SIG-M5 treated with dmso at 0.1 percent for 504 hours (cell line): ENCODE data around the gene MAGI2.
A peak's percentile ranks its signal among the peaks of the same experiment; 100 is the strongest.

Experiments used
- DNase-seq: peaks from one replicate; lab custom pipeline; 2025; ENCODE audit not compliant: unreplicated experiment; lab: John Stamatoyannopoulos, UW

The MAGI2 gene

DNA sequence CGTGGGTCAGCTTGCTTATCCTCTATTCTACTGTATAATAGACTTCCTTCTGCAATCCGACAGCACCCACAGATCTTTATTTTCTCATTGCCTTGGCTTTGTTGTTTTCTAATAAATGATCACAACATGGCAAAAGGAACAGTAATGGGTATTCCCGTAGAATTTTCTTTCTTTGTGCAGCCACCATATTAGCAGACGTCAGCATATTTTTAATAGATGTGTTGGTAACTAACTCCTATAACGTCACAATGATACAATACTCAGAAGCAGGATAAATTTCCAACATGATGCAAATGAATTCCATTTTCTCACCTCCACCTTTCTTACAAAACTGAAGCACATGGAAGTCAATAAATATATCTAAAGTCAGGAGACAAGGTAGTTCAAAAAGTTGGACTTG is 617.6 kb downstream of the MAGI2 start:
- no peak for DNase-seq

DNA sequence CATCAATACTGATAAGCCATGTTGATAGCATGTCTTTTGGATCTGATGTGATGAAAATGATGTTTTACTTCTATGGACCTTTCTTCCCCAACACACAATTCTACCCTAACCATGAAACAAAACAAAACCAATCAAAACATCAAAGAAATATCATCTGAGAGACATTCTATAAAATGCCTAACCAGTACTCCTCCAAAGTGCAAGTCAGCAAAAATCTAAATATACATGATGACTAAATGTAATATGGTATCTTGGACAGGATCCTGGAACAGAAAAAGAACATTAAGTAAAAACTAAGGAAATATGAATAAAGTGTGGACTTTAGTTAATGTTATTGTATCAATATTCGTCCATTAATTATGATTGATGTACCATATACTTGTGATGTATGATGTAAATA is 625.1 kb downstream of the MAGI2 start:
- DNase-seq = no peak

DNA sequence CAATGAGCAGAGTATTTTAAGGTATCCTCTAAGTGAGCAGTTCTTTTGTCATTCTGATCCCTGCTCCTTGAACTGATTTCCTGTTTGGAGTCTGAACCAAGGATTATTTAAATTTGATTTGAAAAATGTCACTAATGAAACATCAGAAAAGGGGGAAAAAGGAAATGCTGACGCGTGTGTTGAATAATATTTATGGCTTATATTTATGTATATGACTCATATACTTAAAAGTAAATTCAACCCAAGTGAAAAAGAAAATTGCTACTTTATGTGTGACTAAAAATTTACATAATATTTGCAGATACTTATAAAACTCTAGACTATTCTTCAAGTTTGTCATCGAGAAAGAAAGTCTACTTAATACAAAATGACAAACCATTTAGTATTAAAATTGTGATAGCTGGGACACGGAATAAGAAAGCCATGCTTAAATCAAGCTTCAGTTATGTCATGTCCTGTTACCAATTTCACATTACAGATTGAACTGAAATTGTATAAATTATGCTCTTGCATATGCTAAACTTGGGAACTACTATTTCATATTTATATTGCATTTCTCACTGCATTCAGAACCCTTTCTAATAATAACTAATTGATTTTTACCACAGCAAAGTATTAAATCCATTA is 649.9 kb downstream of the MAGI2 start:
- DNase-seq = no peak

DNA sequence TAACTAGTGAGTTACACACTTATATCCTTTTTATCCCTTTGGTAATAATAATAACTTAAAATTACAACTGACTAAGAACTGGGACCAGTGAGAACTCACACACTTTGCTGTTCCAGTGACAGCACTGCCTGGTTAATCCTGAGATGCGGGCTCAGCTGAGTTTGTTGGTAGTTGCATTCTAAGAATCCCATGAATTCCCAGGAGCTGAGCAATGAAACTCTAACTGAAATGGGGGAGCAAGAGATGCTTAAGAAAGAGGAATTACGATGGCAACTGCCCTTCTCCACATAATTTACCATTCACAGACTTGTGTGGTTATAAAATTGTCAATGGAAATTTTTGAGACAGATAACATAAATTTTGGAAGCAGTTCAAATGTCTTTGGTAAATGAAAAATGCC is 659.4 kb downstream of the MAGI2 start:
- DNase-seq = no peak

DNA sequence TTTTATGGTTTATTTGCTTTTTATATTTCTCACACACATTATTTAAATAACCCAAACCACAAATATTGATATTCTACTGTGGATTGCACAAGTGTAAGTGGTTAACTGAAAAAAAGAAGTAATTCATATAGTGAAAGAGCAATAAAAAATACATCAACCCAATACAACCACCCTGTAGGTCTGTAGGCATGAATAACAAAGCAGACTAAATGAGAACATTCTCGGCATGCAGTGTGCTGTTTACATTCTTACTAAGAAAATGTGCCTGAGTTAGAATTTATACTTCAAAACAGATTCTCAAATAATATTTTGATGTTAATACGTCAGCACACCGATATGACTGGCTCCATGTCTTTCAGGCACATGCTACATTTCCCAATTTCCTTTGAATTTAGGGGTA is 660.8 kb downstream of the MAGI2 start:
- DNase-seq = no peak

DNA sequence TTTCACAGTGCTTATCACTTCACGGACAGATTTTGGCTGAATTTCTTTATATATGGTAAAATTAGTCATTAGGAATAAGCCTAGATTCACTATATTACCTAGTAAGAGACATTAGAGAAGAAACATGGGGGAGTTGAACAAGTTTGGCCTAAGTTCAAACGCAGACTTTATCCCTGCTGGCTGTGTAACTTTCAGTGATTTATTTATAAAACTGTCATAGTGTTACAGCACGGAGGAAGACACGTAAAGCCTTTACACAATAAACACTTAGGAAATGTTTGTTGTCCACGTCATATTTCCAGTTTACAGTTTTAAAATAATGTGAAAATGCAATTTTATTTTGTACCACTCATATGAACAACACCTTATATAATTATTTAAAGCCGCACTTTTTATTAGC is 661.5 kb downstream of the MAGI2 start:
- DNase-seq = no peak

DNA sequence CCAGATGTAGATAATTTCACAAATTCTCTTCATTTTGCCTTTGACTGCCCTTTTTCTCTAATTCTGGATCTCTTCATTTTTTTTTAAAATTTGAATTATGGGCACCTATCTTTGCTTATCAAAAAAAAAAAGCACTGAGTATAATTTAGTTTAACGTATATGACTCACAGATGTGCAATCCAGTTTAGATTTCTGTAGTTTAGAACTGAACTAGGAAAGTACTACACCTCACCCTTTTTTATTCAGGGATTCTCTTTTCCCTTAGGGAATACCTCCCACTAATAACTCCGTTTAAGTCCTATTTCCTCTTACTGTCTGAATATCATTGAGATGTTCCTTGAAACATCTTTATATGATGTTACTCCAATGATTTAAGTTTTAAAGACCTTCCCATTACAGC is 665.0 kb downstream of the MAGI2 start:
- DNase-seq = no peak

DNA sequence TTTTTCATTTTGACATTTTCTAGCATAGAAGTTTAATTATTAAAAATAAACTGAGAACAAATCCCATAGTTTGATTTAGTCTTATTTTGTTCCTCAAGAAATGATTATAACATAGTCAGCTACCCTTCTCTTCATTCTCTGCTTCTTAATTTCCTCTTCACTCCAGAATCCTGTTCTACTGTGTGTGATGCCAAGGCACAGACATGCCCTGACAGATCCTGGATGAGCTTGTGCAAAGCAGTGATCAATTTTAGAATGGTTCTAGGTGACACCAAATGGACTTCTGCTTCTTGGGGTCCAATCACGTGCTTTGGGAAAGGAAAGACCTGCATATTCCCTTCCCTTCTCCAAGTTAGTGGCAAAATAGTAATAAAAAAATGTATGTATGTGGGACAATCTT is 665.6 kb downstream of the MAGI2 start:
- DNase-seq = no peak

DNA sequence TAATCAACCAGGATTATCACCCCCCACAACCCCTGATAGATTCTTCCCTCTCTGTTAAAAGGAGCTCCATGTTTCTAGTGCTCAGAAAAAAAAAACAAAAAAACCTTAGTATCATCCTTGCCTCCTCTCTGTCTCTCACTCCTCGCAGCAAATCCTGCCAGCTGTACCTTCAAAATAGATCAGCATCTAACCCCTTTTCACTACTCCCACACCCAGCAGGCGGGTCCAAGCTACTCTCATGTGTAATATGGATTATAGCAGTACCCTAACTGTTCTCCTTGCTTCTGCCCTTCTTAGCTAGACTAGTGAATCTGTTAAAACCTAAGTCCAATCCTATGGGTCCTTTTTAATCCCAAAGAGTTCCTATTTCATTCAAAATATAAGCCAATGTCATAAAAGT is 667.4 kb downstream of the MAGI2 start:
- no peak for DNase-seq

DNA sequence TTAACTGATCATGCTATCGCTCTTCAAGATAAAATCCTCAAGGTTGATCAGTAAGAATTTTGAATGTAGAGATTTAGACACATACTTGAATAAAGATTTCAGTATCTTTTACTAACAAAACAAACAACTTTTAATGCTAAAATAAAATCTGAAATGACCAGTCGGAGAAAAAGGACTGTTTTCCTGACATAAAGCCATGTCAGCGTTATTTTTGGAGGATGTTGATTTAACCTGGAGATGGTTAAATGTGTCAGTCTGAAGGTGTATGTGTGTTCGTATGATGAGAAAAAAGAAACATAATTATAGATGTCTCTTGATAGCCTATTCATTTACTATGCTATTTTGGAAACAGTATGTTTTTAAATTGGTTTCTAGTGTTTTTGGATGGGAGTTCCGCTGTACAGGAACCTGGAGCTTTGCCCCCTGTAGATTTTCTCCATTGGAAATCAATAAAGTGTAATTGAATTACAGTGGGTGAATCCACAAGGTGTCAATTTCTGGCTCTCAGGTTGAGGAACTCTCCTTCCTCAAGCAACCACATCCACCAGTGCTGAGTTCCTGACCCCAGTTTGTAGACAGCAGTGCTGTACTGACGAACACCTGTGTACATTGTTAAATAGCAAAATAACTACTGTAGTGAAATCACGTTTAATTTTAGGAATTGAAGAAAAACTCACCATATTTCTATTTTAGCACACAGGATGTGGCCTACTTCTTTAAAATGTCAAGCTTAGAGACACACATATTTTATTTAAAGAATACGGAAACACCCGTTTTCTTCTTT is 670.1 kb downstream of the MAGI2 start:
- no peak for DNase-seq

DNA sequence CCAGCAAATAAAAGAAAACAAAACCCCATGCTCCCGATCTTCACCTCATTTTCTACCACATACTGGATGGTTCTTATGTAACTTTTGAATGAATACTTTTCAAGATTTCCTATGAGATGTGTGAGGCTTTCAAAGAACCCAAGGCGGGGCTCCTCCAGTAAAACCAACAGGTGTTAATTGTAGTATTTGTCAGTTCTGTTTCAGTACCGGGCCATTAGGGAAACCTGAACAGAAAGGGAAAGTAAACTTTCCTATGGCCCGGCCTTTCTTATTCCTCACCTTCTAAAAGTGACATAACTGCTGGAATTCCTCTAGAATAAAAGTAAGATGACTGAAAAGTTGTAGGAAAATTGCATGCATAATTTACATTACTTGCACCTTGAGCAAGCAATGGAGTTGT is 672.9 kb downstream of the MAGI2 start:
- no peak for DNase-seq

DNA sequence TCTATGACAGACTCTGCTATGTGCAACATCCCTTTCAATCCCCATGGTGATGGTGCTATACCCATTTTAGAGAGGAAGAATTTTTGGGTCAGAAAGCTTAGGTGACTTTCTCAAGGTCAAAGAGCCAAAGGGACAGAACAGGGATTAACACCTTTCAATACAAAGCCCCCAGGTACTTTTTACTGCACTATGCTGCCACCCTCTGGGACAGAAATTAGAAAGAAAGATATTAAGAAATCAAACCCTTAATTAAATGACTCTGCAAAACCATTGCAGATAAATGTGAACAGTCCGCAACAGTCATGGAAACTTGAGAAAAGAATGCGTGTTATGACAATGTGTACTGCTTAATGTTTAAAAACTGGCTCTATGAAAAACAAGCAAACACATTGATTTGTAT is 673.7 kb downstream of the MAGI2 start:
- no peak for DNase-seq

DNA sequence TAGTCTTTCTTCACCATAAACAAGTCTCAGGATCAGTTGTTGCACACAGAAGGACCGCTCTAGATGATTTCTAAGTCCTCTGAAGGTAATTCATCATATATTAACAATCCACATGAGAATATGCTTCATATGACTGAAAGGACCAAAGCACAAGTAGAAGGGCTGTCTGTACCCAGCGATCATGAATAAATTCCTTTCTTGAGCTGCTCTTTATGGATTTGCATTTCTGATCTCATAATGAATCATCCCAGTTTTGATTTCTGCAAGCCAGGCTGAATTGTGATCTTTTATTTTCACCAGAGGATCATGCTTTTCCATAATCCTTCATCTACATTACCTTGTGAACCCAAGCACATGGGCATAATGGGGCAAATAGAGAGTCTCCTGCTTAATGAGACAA is 675.6 kb downstream of the MAGI2 start:
- DNase-seq = no peak

DNA sequence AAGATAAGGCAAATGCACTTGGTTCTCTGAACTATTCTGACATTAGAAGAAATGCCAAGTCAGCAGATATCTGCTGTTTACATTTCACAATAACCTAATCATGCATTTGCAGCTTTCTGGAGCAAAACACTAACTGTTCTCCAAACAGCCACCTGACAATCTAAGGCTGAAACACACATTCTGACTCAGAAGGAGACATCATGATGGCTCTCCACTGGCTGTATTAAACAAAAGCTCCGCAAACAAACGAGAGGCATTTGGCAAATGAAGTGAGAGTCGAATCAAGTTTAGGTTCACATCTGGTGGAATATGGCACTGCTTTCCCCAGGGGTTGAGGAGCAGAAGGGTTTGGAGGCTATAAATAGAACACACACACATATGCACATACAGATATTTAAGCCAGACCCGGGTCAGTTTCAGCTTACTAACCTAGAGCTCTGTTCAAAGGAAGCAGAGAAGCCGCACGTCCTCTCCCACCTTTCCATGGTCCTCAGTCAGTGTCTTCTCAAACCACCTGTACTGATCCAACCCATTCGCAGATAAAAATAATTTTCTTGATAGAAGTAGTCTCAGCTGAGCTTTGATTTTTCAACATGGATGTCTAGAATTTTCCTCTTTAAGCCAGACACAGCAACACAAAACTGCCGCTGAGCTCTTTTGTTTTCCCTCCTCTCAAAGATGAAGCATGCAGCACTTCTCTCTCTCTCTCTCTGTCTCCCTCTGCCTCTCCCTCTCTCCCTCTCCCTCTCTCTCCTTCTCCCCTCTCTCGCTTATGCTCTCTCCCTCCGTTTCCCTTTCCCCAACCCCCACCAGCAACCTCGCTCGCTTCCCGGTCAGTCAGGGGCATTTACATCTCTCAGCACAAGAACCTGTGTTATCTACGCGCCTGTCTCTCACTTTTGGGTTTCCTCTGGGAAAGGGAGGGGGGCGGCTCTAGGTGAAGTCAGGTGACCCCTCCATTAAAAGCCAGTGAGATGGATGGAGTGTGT is 682.8 kb downstream of the MAGI2 start:
- DNase-seq = no peak

DNA sequence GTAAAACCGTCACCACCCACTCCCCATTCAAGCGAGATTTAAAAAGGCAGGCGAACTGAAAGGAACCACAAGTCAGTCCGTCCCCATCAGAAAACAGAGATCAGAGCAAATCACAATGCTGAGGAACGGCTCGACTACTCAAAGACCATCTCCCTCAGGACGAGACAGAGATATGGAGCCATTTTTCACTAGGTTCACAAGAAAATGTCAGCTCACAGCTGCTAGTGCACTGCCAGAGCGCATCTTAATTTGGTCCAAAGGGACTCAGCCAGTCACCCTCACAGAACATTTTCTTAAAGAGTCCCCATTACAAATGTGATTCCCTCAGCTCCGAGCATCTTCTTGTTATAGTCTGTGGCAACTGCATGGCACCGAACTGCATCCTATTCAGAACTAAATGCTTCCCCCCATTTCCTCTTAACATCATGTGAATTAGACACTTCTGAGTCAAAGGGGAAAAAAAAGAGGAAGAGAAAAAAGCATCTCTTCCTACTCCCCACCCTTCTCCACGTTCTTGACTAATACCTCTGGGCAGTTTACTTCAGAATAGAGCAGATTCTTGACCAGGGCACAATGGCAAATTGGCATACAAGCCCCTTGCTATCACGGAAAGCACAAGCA is 683.9 kb downstream of the MAGI2 start:
- peak; percentile 36 for DNase-seq

DNA sequence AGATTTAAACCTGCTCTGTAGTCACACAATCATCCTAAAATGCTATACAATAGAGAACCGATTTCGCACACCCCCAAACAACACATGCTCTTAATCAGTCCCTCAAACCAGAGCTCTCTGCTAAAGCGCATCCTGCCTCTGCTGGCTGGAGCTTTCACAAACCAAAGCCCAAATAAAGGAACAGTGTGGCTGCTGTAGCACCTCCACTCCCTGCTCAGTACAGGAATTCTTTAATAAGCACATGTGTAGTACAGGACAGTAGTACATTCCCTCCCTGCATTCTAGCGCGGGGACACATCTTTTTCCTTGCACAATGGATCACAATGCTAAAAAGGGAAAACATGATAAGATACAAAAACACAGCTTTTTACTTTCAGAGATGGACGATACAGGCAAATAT is 684.6 kb downstream of the MAGI2 start:
- DNase-seq = no peak

DNA sequence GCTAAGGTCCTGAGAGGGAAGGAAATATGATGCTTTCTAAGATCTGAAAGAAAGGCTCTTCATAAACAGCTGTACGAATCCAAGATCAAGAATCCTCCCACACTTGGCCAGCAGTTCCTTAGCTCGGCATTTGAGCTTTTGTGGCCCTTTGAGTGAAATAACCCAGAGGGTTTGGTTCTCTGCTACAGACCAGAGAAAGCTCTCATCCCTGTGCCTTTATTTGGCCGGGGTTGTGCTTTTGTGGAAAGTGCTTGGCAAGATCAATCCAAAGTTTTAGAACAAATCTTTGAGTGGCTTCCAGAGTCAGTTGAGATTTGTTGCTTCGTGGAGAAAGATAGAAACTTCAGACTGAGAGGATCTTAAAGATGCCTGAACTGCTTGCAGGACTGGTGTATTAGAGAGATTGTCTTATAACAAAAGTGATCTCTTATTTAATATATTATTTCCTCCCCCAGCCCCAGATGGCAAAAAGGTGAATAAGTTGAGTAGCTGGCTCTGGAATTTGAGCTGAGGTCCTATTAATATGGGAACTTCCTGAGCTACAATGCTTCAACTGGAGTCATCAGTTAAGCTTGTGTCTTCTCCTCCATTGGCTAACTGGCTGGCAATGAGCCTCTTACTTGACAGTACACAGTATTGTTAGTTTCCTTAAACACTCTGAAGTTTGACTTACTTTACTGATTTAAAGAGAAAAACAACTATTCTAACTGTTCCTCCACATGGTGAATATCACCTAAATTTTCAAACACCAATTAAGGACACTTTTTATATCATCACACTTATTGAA is 687.3 kb downstream of the MAGI2 start:
- no peak for DNase-seq

DNA sequence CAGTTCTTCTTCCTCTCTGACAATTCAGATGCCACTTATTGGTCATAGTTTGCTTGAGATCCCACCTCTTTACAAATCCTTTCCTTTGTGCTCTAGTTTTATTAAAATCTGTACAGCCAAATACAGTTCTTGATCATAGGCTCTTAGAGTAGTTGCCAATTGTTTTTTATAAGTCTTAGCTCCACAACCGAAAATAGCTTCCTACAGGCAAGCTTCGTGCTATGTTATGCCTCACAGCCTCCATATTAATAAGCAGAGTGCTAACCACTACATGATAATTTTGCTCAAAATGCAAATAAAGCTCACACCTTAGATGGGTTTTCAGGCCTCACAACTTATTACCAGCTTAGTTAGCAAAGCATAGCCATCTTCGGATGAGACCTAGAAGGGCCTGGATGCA is 688.9 kb downstream of the MAGI2 start:
- no peak for DNase-seq

DNA sequence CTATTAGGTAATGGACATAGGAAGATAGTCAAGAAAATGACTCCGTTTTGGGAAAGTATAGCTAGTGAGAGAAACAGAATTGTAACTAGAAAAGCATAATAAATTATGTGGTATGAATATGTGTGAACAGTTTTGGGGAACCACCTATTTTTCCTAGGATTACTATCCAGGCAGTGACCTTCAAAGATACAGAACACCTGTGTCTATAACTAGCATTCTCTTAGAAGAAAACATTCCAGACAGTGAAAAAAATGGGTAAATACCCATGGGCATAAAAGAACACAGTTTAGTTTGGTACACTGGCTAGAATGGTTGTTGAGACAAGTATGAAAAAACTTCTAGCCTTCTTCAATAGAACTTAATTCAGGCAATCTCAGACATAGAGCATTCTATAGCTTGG is 690.8 kb downstream of the MAGI2 start:
- DNase-seq = no peak

DNA sequence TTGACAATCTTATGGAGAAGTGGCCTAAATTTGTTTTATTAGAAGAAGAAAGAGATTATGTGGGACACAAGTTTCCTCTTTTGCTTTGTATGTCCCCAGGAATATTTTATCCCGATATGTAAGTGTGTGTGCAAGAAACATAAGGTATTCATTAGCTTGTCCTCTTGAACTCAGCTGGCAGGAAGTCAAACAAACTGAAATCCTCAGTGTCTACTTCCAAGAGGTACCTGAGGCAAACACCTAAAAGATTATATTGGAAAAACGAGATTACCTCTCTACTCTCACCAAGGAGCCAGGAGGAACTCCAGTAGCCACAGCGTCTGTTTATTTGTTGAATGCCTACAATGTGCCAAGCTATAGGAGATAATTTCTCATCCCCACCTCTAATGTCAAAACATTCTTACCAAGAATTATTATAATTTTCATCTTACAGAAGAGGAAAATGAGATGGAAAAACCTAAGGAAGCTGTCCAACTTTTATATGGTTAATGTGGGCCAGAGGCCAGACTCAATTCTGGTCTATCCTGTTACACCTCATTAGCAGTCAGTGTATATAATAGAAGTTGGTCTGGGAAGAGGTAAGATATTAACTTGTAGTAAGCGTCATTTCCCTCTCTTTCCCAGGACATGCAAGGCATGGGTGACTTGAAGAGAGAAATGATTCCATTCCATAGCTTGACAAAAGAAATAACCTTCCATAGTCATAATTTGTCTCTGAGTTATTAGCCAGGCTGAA is 692.7 kb downstream of the MAGI2 start:
- DNase-seq = no peak
